ENCODE data around the gene KCNN2. TPM values are rescaled to one million over a fixed set of nuclear protein-coding genes. Genes with fewer than 3 reads are reported as not detected.

KCNN2 gene
- total RNA-seq, 1 donor from 2014 or later, result not detected

DNA sequence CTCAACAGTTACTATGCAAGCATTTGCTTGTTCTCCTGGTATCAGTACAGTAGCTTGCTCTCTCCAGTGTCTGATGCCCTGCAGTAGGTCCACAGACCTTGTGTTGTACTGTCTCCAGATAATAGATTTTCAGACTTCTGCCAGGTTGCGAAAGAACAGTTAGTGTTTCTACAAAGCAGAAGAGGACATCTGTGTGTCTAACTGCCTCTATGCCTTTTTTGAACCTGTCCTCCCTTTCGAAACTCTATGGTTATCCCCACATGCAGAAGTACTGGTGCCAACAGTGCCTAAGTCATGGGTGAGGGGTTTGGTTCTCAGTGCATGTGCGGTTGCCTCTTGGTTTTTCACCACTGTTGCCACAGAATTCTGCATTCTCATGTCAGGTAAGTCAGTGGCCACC, 45.9 kb downstream of the KCNN2 start:
- Histone ChIP-seq H3K4me3 (ENCODE audit: low read depth, low read length) (no peak overlapping the region), H3K36me3 (ENCODE audit: control insufficient read depth, insufficient read depth, low read length) (no peaks in the 10 kb centered on the region), H3K27me3 (ENCODE audit: control insufficient read depth, insufficient read depth, low read length) (no peaks in the 10 kb centered on the region)
- TF ChIP-seq, protein P1, sequence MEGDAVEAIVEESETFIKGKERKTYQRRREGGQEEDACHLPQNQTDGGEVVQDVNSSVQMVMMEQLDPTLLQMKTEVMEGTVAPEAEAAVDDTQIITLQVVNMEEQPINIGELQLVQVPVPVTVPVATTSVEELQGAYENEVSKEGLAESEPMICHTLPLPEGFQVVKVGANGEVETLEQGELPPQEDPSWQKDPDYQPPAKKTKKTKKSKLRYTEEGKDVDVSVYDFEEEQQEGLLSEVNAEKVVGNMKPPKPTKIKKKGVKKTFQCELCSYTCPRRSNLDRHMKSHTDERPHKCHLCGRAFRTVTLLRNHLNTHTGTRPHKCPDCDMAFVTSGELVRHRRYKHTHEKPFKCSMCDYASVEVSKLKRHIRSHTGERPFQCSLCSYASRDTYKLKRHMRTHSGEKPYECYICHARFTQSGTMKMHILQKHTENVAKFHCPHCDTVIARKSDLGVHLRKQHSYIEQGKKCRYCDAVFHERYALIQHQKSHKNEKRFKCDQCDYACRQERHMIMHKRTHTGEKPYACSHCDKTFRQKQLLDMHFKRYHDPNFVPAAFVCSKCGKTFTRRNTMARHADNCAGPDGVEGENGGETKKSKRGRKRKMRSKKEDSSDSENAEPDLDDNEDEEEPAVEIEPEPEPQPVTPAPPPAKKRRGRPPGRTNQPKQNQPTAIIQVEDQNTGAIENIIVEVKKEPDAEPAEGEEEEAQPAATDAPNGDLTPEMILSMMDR (IDR thresholded peaks at IDR 0.05; ENCODE audit: insufficient read depth, low read length, severe bottlenecking), result no peak
- no peak for FAIRE-seq
- no peak for DNase-seq (ENCODE audit: low read depth)

- DNase-seq (ENCODE audit: low read depth) (no peak), FAIRE-seq (no peak)
- Histone ChIP-seq H3K36me3 (ENCODE audit: control insufficient read depth, insufficient read depth, low read length) (no peaks in the 10 kb centered on the region), H3K27me3 (ENCODE audit: control insufficient read depth, insufficient read depth, low read length) (no peaks in the 10 kb centered on the region), H3K4me3 (ENCODE audit: low read depth, low read length) (no peak overlapping the region)
- TF ChIP-seq, protein P1 (IDR thresholded peaks at IDR 0.05; ENCODE audit: insufficient read depth, low read length, severe bottlenecking), result no peak
Observed at GRCh38 chr5:114408847-114409246, 47.0 kb downstream of the KCNN2 start.

- no peaks in the 10 kb centered on the region for H3K27me3 ChIP-seq (ENCODE audit: control insufficient read depth, insufficient read depth, low read length)
- DNase-seq (ENCODE audit: low read depth), result no peak
- FAIRE-seq, result no peak
Observed at GRCh38 chr5:114411380-114411931, 49.6 kb downstream of the KCNN2 start.

GRCh38 chr5:114412510-114413171, 50.8 kb downstream of the KCNN2 start:
- FAIRE-seq, result no peak
- Histone ChIP-seq H3K27me3 (ENCODE audit: control insufficient read depth, insufficient read depth, low read length) (no peaks in the 10 kb centered on the region), H3K36me3 (ENCODE audit: control insufficient read depth, insufficient read depth, low read length) (no peaks in the 10 kb centered on the region), H3K4me3 (ENCODE audit: low read depth, low read length) (no peak overlapping the region)
- DNase-seq (ENCODE audit: low read depth), result peak; percentile 86
- TF ChIP-seq, protein P1 (IDR thresholded peaks at IDR 0.05; ENCODE audit: insufficient read depth, low read length, severe bottlenecking), result no peak

More at GRCh38 chr5:114411380-114411931, 49.6 kb downstream of the KCNN2 start:
- TF ChIP-seq, protein P1 (IDR thresholded peaks at IDR 0.05; ENCODE audit: insufficient read depth, low read length, severe bottlenecking), result no peak
- H3K4me3 ChIP-seq (ENCODE audit: low read depth, low read length), result no peak overlapping the region
- H3K36me3 ChIP-seq (ENCODE audit: control insufficient read depth, insufficient read depth, low read length), result no peaks in the 10 kb centered on the region

DNA sequence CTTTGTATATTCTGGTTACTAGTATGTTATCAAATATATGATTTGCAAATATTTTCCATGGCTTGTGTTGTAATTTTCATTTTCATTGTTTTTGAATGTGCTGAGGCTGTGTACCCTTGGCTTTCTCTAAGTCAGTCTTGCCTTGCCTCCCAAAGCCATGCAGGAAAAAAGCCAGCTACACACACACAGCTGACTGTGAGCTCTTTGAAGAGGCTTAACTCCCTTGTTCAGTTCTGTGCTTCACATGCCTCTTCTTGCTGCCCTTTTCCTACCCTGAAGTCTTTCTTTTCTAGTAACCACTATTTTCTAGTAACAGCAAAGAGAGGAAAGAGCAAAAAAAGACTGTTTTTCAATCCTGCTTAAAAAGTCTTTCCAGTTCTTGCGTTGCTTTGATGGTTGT, 53.9 kb downstream of the KCNN2 start:
- H3K27me3 ChIP-seq (ENCODE audit: control insufficient read depth, insufficient read depth, low read length), result no peaks in the 10 kb centered on the region
- no peak for DNase-seq (ENCODE audit: low read depth)
- TF ChIP-seq, protein P1 (IDR thresholded peaks at IDR 0.05; ENCODE audit: insufficient read depth, low read length, severe bottlenecking), result no peak
- H3K36me3 ChIP-seq (ENCODE audit: control insufficient read depth, insufficient read depth, low read length), result no peaks in the 10 kb centered on the region
- no peak overlapping the region for H3K4me3 ChIP-seq (ENCODE audit: low read depth, low read length)
- FAIRE-seq, result no peak
